Effector memory CD4-positive, alpha-beta T cell (primary cell): ENCODE measurements around the gene DACH1.

Source experiments
- DNase-seq, 3 donors: peaks; one replicate each; pipeline ENCODE4 v3.0.0-alpha.2; 2020
- H3K27ac ChIP-seq: 2 replicates; pipeline ENCODE4 v1.7.0; 2013; ENCODE audit warnings: mild to moderate bottlenecking, low read length, moderate library complexity; ENCODE audit not compliant: insufficient read depth, poor library complexity, severe bottlenecking
- H3K27me3 ChIP-seq: replicated peaks from 2 replicates; pipeline ENCODE4 v1.7.0; 2013; ENCODE audit warnings: mild to moderate bottlenecking, low read length; ENCODE audit not compliant: insufficient read depth, control insufficient read depth, poor library complexity, severe bottlenecking
- H3K36me3 ChIP-seq: 2 replicates; pipeline ENCODE4 v1.7.0; 2013; ENCODE audit warnings: mild to moderate bottlenecking, low read length, moderate library complexity; ENCODE audit not compliant: control insufficient read depth, insufficient read depth
- H3K4me1 ChIP-seq: 2 replicates; pipeline ENCODE4 v1.7.0; 2013; ENCODE audit warnings: low read length, mild to moderate bottlenecking; ENCODE audit not compliant: control insufficient read depth, insufficient read depth, poor library complexity, severe bottlenecking
- H3K4me3 ChIP-seq: 2 replicates; pipeline ENCODE4 v1.7.0; 2013; ENCODE audit warnings: low read length, low read depth, mild to moderate bottlenecking; ENCODE audit not compliant: insufficient read depth, poor library complexity, severe bottlenecking
- H3K9me3 ChIP-seq: 2 replicates; pipeline ENCODE4 v1.7.0; 2013; ENCODE audit warnings: mild to moderate bottlenecking, low read length, moderate library complexity; ENCODE audit not compliant: control insufficient read depth

The DACH1 gene

DNA sequence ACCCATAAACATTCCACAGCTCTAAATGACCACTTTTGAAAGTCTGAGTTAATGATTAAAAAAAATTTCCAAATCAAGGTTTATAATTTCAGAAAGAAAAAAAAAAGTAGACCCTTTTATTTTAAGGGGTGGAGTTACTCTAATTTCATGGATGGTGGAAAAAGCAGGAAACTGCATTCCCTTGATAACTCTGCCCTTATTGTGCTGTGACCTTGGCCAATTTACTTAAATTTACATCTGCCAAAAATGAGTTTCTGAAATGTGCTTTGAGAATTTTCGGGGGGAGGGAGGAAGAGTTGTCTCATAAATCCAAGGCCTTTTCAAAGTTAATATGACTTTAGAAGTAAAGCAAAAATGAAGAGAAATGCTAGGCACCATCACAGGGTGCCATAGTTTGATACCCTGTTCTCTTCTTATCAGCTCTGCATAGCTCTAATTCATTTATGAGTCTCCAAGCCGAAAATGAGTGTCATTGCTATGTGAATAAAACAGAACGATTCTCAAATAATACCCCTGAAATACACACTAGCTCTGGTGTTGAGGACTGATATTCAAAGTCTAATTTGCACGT, 367.0 kb downstream of the DACH1 start:
- H3K9me3 ChIP-seq, result no peaks in the 10 kb centered on the region
- H3K36me3 ChIP-seq, result no peaks in the 10 kb centered on the region
- no peaks in the 10 kb centered on the region for H3K4me1 ChIP-seq
- H3K27me3 ChIP-seq, result no peaks in the 10 kb centered on the region
- H3K4me3 ChIP-seq, result no peak overlapping the region
- H3K27ac ChIP-seq, result no peak overlapping the region
- no peak for DNase-seq

DNA sequence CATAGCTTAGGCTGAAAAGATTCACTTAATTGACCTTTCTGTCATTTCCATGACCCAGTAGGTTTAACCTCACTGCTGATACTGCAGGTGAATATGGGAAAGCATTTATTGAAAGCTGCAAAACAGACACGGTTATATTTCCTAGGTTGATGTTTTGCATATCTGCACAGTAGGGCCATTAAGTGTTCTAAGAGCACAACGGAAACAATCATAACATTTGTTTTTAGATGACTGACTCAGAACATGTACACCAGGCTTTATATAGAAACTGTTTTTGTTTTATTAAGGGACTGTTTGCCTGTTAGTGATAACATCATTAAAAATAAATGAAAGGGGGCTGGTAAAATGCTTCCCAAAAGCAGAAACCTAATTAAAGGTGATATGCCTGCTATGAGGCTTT, 367.8 kb downstream of the DACH1 start:
- no peaks in the 10 kb centered on the region for H3K4me1 ChIP-seq
- no peaks in the 10 kb centered on the region for H3K27me3 ChIP-seq
- H3K4me3 ChIP-seq, result no peak overlapping the region
- DNase-seq, result no peak
- H3K27ac ChIP-seq, result no peak overlapping the region
- no peaks in the 10 kb centered on the region for H3K36me3 ChIP-seq
- H3K9me3 ChIP-seq, result no peaks in the 10 kb centered on the region

DNA sequence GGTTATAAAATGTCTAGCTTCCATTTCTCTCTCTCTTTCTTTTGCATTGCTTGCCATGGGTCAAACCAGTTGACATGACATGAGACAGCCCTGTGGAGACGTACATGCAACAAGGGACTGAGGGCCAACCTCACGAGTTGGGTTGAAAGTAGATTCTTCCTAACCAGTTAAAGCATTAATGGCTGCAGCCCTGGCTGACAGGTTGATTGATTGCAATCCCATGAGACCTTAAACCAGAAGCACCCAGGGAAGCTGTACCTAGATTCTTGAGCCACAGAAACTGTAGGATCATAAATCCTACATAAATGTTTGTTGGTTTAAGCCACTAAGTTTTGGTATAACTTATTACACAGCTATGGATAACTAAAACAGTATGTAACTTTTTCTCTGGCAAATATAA, 373.8 kb downstream of the DACH1 start:
- Histone ChIP-seq H3K27me3 (no peaks in the 10 kb centered on the region), H3K4me1 (no peaks in the 10 kb centered on the region), H3K27ac (no peak overlapping the region), H3K9me3 (no peaks in the 10 kb centered on the region), H3K4me3 (no peak overlapping the region), H3K36me3 (no peaks in the 10 kb centered on the region)
- DNase-seq, result no peak

DNA sequence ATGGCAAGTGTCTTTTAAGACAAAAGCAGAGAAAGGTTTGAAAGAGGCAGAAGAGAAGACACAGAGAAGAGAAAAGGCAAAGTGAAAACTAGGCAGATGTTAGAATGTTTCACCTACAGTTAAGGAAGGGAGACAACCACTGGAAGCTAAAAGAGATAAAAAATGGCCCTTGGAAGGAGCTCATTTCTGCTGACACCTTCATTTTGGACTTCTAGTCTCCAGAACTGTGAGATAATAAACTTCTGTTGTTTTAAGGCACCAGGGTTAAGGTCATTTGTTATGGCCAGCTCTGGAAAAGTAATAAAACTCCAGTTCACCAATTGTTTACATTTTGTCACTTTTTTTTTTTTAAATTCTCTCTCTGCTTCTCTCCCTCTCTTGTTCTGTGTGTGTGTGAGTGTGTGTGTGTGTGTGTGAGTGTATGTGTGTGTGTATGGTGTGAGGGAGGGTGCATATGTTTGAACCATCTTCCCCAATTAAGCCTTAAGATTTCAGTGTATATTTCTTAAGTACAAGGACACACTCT, 374.6 kb downstream of the DACH1 start:
- DNase-seq, result no peak
- H3K4me1 ChIP-seq, result no peaks in the 10 kb centered on the region
- no peaks in the 10 kb centered on the region for H3K36me3 ChIP-seq
- no peak overlapping the region for H3K27ac ChIP-seq
- H3K27me3 ChIP-seq, result no peaks in the 10 kb centered on the region
- no peak overlapping the region for H3K4me3 ChIP-seq
- no peaks in the 10 kb centered on the region for H3K9me3 ChIP-seq

DNA sequence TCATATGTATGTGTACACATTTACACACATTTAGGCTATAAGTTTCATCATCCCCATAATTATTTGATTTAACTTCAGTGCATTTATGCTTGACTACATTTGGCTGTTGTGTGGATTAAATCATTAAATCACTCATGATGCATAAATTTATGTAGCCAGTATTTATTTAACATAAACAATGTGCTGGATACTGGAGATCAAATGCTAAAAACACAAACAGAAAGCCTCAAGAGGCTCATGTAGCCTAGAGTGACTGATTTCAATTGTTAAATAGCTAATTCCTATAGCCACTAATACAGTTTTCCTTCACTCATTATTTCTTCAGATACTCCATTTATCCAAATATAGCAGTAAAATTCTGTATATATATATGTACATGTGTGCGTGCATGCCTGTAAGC, 376.0 kb downstream of the DACH1 start:
- no peak for DNase-seq
- H3K27me3 ChIP-seq, result no peaks in the 10 kb centered on the region
- no peak overlapping the region for H3K27ac ChIP-seq
- no peaks in the 10 kb centered on the region for H3K4me1 ChIP-seq
- H3K4me3 ChIP-seq, result no peak overlapping the region
- no peaks in the 10 kb centered on the region for H3K36me3 ChIP-seq
- no peaks in the 10 kb centered on the region for H3K9me3 ChIP-seq

DNA sequence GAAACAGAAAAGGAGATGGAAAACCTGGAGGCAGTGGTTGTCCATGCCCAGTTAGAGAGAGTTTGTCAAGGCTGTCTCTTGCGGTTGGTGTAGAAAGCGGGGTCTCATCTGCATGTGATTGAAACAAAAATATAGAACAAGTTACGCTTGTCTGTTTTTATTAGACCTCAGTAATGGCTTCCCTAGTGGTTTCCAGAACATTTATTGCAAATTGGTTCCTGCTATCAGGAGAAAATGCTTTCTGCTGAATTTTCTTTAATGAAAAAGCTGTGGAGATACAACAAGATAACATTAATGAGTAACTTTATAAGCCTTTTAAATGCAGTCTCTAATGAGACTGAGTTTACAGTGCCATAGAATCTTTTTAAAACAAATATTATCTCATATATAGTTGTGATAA, 378.0 kb downstream of the DACH1 start:
- H3K27me3 ChIP-seq, result no peaks in the 10 kb centered on the region
- H3K36me3 ChIP-seq, result no peaks in the 10 kb centered on the region
- no peak for DNase-seq

DNA sequence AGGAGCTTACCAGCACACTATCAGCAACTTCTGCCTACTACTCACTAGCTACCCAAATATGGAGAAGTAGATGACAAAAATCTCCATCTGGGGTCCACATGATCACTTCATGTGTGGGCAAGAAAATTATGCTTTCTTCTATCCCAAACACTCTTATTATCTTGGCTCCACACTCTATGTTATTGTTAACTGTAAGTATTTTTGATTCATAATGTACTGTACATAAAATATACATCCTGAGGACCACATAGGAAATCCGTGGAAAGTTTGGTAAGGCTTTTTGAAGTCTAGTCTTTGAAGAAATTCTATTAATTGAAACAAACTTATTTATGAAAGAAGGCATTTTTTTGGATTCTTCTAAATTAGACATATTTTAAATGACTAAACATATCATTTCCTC, 378.8 kb downstream of the DACH1 start:
- DNase-seq, result no peak
- no peaks in the 10 kb centered on the region for H3K4me1 ChIP-seq
- H3K9me3 ChIP-seq, result no peaks in the 10 kb centered on the region
- no peaks in the 10 kb centered on the region for H3K36me3 ChIP-seq
- H3K27ac ChIP-seq, result no peak overlapping the region
- H3K4me3 ChIP-seq, result no peak overlapping the region
- no peaks in the 10 kb centered on the region for H3K27me3 ChIP-seq

More for the DNA sequence above, 378.0 kb downstream of the DACH1 start:
- H3K9me3 ChIP-seq, result no peaks in the 10 kb centered on the region
- H3K4me3 ChIP-seq, result no peak overlapping the region
- no peaks in the 10 kb centered on the region for H3K4me1 ChIP-seq
- no peak overlapping the region for H3K27ac ChIP-seq

DNA sequence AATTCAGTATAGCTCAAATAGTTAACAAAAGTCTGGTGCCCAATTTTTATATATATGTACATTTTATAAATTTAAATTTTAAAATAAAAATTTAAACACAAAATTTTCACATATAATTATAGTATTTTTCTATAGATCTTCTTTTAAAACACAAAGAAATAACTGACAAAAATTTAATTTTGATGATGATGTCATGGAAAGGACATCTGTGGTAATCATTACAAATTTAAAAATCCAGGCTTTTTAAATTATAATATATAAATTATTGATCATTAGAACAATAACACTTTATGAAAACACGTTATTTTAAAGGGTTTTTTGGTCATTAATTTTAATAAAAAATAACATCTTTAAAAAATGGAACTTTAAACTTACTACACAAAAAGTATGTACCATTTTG, 381.1 kb downstream of the DACH1 start:
- no peak for DNase-seq
- Histone ChIP-seq H3K4me3 (no peak overlapping the region), H3K36me3 (no peaks in the 10 kb centered on the region), H3K27me3 (no peaks in the 10 kb centered on the region), H3K9me3 (no peaks in the 10 kb centered on the region), H3K4me1 (no peaks in the 10 kb centered on the region), H3K27ac (no peak overlapping the region)

DNA sequence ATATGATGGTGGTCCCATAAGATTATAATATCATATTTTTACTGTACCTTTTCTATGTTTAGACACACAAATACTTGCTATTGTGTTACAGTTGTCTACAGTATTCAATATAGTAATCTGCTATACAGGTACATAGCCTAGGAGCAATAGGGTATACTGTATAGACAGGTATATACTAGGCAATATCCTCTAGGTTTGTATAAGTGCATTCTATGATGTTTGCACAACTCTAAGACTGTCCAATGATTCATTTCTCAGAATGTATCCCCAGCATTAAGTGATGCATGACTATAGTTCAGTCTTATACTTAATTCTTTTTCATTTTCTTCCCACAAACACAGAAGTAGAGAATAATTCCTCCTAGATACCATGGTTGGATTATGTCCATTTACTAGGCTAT, 383.3 kb downstream of the DACH1 start:
- Histone ChIP-seq H3K27ac (no peak overlapping the region), H3K4me3 (no peak overlapping the region), H3K9me3 (no peaks in the 10 kb centered on the region), H3K4me1 (no peaks in the 10 kb centered on the region), H3K27me3 (no peaks in the 10 kb centered on the region), H3K36me3 (no peaks in the 10 kb centered on the region)
- DNase-seq, result no peak

DNA sequence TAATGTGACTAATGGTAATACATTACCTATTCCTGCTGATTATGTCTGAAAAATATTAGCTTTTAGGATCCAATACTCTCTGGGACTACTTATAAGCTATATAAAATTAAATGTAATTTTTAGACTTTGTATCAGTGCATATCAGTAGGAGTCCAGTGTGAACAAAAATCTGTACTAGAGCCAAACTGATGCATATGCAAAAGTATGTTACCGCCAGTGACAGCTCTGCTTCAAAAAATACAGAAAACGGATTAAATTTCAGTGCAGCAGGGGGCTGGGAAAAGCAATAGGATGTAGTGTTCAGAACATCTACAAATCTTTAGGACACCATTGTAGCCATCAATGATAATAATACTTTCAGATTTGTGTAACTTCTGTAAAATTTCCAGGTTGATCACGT, 385.5 kb downstream of the DACH1 start:
- no peak for DNase-seq
- Histone ChIP-seq H3K9me3 (no peaks in the 10 kb centered on the region), H3K27me3 (no peaks in the 10 kb centered on the region), H3K4me3 (no peak overlapping the region), H3K36me3 (no peaks in the 10 kb centered on the region), H3K4me1 (no peaks in the 10 kb centered on the region), H3K27ac (no peak overlapping the region)
